ENCODE measurements around the gene LARGE1. TPM values are rescaled to one million over a fixed set of nuclear protein-coding genes. Genes with fewer than 3 reads are reported as not detected.

Gene LARGE1
- polyA plus RNA-seq, 3 donors = 0.05 to 0.13 TPM; not detected in 1

GRCh38 chr22:33450756-33451155, 469.5 kb downstream of the LARGE1 start:
- H3K4me1 ChIP-seq (ENCODE audit: control insufficient read depth in 1 of 2, insufficient read depth in 2 of 2, low read length in 2 of 2) = no peaks in the 10 kb centered on the region
- Mint-ChIP-seq H3K9me3 (peaks cover 8 to 50% (median 22%) of the 10 kb centered on the region in 7 donors), H3K27ac (no peak overlapping the region), H3K36me3 (no peaks in the 10 kb centered on the region), H3K27me3 (ENCODE audit: low read depth in 3 of 3) (no peaks in the 10 kb centered on the region), H3K4me1 (no peaks in the 10 kb centered on the region), H3K4me3 (no peak overlapping the region)
- H3K4me3 ChIP-seq (replicated peaks in 1 of 3; ENCODE audit: low read depth in 2 of 3, low read length in 3 of 3) = no peak overlapping the region
- no peak overlapping the region for H3K27ac ChIP-seq (ENCODE audit: low read depth in 1 of 2, low read length in 2 of 2)
- H3K36me3 ChIP-seq (replicated peaks in 1 of 2; ENCODE audit: control insufficient read depth in 1 of 2, insufficient read depth in 2 of 2, low read length in 2 of 2) = no peaks in the 10 kb centered on the region
- TF ChIP-seq CTCF (IDR thresholded peaks at IDR 0.05) = no peak
- DNase-seq = no peak
- peaks cover 3 to 26% of the 10 kb centered on the region in 2 donors for H3K9me3 ChIP-seq (replicated peaks in 1 of 2; ENCODE audit: control insufficient read depth in 1 of 2, insufficient read depth in 1 of 2, low read length in 2 of 2)
- no peak overlapping the region for H3K9ac ChIP-seq (ENCODE audit: insufficient read depth, low read length, poor library complexity, severe bottlenecking)
- no peaks in the 10 kb centered on the region for H4K20me1 ChIP-seq (ENCODE audit: insufficient read depth, low read length)
- no peaks in the 10 kb centered on the region for H3K79me2 ChIP-seq (ENCODE audit: insufficient read depth, low read length)
- H3K27me3 ChIP-seq (ENCODE audit: control insufficient read depth in 2 of 2, insufficient read depth in 2 of 2, low read length in 2 of 2) = no peaks in the 10 kb centered on the region
- intact Hi-C loops (cut with micrococcal nuclease) = no loop called here
- 91% methylated on average over 3 of the region's 6 CpGs for WGBS (ENCODE audit: insufficient coverage)
- no peak overlapping the region for H3K4me2 ChIP-seq (replicated peaks; ENCODE audit: extremely low read depth, low read length, poor library complexity, severe bottlenecking)
- no peak overlapping the region for H2AFZ ChIP-seq (ENCODE audit: insufficient read depth, low read depth, low read length, poor library complexity, severe bottlenecking)

GRCh38 chr22:33447733-33448132, 472.5 kb downstream of the LARGE1 start:
- Histone ChIP-seq H2AFZ (ENCODE audit: insufficient read depth, low read depth, low read length, poor library complexity, severe bottlenecking) (no peak overlapping the region), H3K27me3 (ENCODE audit: control insufficient read depth in 2 of 2, insufficient read depth in 2 of 2, low read length in 2 of 2) (no peaks in the 10 kb centered on the region), H3K9me3 (replicated peaks in 1 of 2; ENCODE audit: control insufficient read depth in 1 of 2, insufficient read depth in 1 of 2, low read length in 2 of 2) (peaks cover 3 to 19% of the 10 kb centered on the region in 2 donors), H3K4me2 (replicated peaks; ENCODE audit: extremely low read depth, low read length, poor library complexity, severe bottlenecking) (no peak overlapping the region), H3K4me3 (replicated peaks in 1 of 3; ENCODE audit: low read depth in 2 of 3, low read length in 3 of 3) (no peak overlapping the region), H3K9ac (ENCODE audit: insufficient read depth, low read length, poor library complexity, severe bottlenecking) (no peak overlapping the region), H3K4me1 (ENCODE audit: control insufficient read depth in 1 of 2, insufficient read depth in 2 of 2, low read length in 2 of 2) (no peaks in the 10 kb centered on the region), H3K27ac (ENCODE audit: low read depth in 1 of 2, low read length in 2 of 2) (no peak overlapping the region), H3K36me3 (replicated peaks in 1 of 2; ENCODE audit: control insufficient read depth in 1 of 2, insufficient read depth in 2 of 2, low read length in 2 of 2) (no peaks in the 10 kb centered on the region), H4K20me1 (ENCODE audit: insufficient read depth, low read length) (no peaks in the 10 kb centered on the region), H3K79me2 (ENCODE audit: insufficient read depth, low read length) (no peaks in the 10 kb centered on the region)
- Mint-ChIP-seq H3K27ac (no peak overlapping the region), H3K4me3 (no peak overlapping the region), H3K36me3 (no peaks in the 10 kb centered on the region), H3K27me3 (ENCODE audit: low read depth in 3 of 3) (no peaks in the 10 kb centered on the region), H3K4me1 (no peaks in the 10 kb centered on the region), H3K9me3 (peaks cover 4 to 41% (median 18%) of the 10 kb centered on the region in 7 donors)
- WGBS (ENCODE audit: insufficient coverage) = no CpG with 5 or more reads among the region's 5 CpGs
- DNase-seq = no peak
- TF ChIP-seq CTCF (IDR thresholded peaks at IDR 0.05) = no peak
- intact Hi-C loops (cut with micrococcal nuclease) = no loop called here
